Left forelimb (tissue), 1 donor: Measurements from ENCODE around the gene LHFPL5.

Experiments used
- DNase-seq: peaks from one replicate; pipeline ENCODE4 v3.0.0-alpha.2; 2018; ENCODE audit warnings: low spot score

The LHFPL5 gene

GRCh38 chr6:35794536-35795452 is 10.4 kb upstream of the LHFPL5 start:
- DNase-seq, result no peak

DNA sequence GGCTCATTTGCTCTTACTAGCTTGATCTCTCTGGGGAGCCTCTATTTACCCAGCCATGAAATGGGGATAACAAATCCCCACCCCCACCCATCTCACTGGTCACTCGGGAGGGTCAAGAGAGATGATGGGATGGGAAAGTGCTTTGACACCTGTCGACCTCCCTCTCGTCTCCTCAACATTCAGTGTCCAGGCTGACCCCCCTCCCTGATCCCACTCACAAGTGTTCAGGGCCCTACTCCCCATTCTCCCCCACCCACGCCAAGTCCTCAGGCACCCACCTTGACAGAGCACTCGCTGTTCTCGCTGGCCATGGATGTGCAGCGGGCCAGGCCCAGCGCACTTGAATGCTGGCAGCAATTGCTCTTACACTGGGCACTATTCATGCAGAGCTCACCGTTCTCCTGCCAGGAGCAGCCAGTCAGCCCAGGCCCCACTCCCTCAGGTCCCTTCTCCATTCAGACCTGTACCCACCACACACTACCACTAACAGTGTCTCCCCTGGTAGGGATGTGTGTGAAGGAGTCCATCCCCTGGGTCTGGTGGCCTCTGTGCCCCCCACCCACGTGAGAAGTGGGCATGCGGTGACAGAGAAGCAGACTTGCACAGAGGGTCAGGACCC is 9.6 kb upstream of the LHFPL5 start:
- no peak for DNase-seq

DNA sequence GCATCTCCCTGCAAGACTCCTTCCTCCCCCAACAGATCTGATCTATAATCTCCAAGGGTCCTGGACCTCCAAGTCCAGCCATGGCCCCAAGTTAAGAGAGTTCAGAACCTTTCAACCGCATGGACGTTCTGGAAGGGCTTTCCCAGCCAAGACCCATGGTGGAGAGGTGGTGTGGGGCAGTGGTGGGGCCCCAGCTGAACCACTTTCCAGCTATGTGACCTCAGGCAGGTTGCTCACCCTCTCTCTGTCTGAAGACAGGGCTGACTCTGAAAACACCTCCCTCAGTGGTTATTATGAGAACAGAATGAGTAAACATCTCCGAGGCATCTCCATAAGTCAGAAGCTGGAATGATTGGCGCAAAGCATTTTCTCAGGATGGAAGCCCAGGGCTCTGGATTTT is 8.9 kb upstream of the LHFPL5 start:
- DNase-seq, result no peak

DNA sequence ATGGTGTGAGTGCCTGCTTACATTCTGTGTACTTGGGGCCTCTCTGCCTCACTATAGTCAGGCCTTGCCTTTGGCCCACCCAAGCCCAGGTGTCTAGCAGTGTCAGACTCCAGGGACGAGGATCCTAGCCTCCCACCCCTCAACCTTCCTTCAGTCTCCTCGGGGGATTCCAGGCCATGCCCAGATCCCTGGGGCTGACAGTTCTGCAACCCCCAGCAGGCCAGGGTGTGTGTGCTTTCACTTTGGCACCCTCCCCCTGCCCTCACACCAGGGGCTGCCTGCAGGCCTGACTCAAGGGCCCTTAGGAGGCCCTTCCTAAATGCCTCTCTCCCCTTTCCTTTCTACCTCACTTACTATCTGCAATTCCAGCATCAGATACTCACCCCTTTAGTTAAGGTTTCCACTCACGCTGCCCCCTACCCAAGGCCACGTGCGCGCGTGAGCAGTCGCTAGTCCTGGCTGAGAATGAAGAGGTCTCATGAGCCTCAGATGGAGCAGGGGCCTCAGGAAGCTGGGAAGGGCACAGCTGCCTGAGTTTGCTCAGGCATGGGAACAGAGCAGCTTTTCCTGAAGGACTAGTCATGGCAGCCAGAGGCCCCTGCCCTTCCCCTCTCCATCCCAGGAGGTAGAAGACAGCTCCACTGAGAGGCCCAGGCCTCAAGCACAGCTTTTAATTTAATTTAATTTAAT is 7.2 kb upstream of the LHFPL5 start:
- no peak for DNase-seq

GRCh38 chr6:35798706-35799105 is 6.4 kb upstream of the LHFPL5 start:
- DNase-seq, result no peak

DNA sequence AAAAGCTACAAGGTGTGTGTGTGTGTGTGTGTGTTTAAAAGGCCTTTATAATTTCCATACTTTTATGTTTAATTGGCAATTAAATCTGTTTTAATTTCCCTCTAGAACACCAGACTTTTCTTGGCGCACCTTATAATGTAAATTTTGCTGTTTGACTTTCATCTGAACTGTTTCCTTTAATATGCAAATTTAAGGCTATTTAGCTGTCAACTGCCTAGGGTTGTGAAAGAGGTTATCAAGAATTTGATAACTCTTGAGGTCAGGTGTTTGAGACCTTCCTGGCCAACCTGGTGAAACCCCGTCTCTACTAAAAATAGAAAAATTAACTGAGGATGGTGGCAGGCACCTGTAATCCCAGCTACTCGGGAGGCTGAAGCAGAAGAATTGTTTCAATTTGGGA is 4.0 kb upstream of the LHFPL5 start:
- DNase-seq, result no peak

- no peak for DNase-seq
Observed at GRCh38 chr6:35808688-35809087, 3.5 kb downstream of the LHFPL5 start.

DNA sequence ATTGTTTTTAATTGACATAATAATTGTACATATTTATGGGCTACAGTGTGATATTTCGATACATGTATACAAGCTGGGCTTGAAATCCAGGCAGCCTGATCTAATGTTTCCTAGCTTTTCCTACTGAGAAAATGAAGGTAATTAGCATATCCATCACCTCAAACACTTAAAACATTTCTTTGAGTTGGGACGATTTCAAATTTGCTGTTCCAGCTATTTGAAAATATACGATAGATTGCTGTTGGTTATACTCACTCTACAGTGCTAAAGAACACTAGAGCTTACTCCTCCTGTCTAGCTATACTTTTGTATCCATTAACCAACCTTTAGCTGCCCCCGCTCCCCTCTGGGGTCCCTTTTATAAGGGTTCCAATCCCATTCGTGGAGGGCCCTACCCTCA is 4.7 kb downstream of the LHFPL5 start:
- DNase-seq, result no peak

DNA sequence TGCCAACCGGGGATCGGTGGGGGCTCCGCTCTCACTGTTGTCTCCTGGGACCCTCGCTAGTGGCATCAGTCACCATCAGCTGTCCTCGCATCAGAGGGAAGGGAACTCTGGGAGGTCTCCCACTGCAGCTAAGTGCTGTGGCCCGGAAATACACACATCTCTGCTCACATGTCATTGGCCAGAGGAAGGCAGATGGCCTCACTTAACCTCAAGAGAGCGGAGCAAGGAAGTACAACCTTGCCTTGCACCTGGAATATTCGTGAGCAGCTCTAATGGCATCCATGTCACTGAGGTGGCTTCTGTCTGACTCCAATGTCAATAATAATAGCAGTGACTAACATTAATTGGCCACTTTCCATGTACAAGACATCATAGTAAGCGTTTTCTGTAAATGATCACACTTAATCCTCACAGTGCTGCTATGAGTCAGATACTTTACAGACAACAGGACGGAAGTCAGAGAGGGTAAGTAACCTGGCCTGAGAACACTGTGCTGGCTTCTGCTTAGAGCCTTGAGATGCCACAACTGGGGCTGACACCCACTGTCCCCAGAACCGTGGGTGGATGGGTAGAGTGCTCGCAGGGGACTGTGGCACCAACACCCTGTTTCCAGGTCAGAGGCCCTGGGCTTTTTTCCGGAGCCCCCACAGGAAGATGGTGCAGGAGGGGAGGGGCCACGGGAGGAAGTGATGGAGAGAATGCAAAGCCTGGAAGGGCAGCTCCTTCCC is 6.0 kb downstream of the LHFPL5 start:
- no peak for DNase-seq

- no peak for DNase-seq
Observed at GRCh38 chr6:35811699-35811995, 6.5 kb downstream of the LHFPL5 start.

GRCh38 chr6:35817515-35817914 is 12.4 kb downstream of the LHFPL5 start:
- no peak for DNase-seq

- no peak for DNase-seq
Observed at GRCh38 chr6:35823601-35824000, 18.4 kb downstream of the LHFPL5 start.

GRCh38 chr6:35824552-35825192 is 19.5 kb downstream of the LHFPL5 start:
- DNase-seq, result no peak

- DNase-seq, result no peak
Observed at GRCh38 chr6:35829306-35829705, 24.2 kb downstream of the LHFPL5 start.

GRCh38 chr6:35831257-35832007 is 26.3 kb downstream of the LHFPL5 start:
- DNase-seq, result no peak

- no peak for DNase-seq
Observed at GRCh38 chr6:35833536-35833935, 28.4 kb downstream of the LHFPL5 start.

GRCh38 chr6:35839019-35839418 is 33.9 kb downstream of the LHFPL5 start:
- DNase-seq, result no peak

DNA sequence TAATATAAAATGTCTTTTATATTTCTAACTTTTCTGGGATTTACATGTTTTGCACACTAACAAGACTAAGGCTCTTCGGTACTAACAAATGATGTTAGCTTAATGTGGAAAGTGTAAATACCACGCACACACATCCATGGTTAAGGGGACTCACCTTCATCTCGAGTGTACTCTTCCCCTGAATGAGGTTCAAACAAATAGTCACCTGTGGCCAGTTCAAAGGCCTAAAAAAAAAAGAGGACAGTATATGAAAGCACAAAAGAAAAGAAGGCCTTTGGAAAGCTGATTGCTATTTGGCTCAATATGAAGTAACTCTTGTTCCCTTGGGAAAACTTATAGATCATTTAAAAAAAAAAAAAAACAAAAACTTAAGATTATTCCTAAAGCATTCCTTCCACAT is 37.2 kb downstream of the LHFPL5 start:
- no peak for DNase-seq

DNA sequence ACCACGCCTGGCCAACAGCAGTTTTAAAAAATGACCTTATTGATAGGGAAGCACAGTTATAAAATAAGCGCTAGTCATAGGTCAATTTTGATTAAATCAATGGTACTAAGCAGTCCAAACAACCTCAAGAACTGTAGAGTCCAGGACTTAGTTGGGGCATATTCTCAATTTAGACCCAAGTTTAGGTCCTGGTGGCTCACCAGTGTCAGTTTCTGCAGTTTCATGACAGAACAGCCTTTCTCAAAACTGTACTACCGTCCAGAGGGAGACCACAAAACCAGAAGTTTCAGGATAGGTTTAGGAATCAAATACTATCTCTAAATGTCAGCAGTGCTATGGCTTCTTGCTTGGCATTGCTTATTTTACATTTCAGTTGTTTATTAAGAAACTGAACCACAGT is 39.1 kb downstream of the LHFPL5 start:
- no peak for DNase-seq

DNA sequence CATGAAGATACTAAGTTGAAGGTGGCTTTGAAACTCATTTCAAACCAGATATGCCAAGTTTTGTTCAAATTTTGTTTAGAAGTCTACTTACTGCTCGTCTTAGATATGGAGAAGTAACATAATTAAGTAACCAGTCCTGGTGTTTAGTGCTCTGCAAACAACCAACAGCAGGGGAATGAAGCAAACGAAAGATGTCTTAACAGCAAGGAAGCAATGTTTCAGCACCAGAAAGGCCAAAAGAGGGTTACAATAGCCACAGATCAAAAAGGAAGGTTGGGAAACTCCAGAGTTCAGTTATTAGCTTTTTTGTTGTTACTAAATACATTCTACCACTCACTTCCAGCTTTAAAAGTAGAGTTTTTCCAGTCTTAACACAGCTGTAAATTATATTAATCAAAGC is 45.1 kb downstream of the LHFPL5 start:
- no peak for DNase-seq

GRCh38 chr6:35852994-35853393 is 47.8 kb downstream of the LHFPL5 start:
- DNase-seq, result no peak
